K562 (cell line): ENCODE measurements around the gene FNDC11.

Experiments used
- CREB1 ChIP-seq, 2 experiments: sonication (generic) in 1 of 2; formaldehyde crosslinking in 1 of 2; IDR thresholded peaks; 2 replicates each; pipeline versions ENCODE4 v1.6.1 to v1.8.0; 2012 to 2022; ENCODE audit warnings: inconsistent platforms in 1 of 2, mild to moderate bottlenecking in 1 of 2, missing genetic modification reagents in 1 of 2, moderate library complexity in 1 of 2
- RHOXF2B ChIP-seq: fragments of 250-450 bp; sonication (Bioruptor Pico); conservative IDR thresholded peaks from 2 replicates; pipeline ENCODE4 v1.5.1; 2021
- SIN3A ChIP-seq, 2 experiments: fragments of 150-350 bp in 1 of 2; IDR thresholded peaks; 2 replicates each; pipeline ENCODE4 v1.6.1; 2011 to 2016; ENCODE audit warnings: borderline replicate concordance in 2 of 2, low read depth in 2 of 2, low read length in 2 of 2, mild to moderate bottlenecking in 2 of 2, moderate library complexity in 2 of 2; ENCODE audit not compliant: control insufficient read depth in 1 of 2

- TF ChIP-seq CREB1 (IDR thresholded peaks at IDR 0.05) = no peak
- no peak for TF ChIP-seq CREB1 (CRISPR knock-in tag; IDR thresholded peaks at IDR 0.05)
- no peak for TF ChIP-seq SIN3A (IDR thresholded peaks at IDR 0.05; ENCODE audit: borderline replicate concordance in 2 of 2, control insufficient read depth in 1 of 2, low read depth in 2 of 2, low read length in 2 of 2)
- TF ChIP-seq RHOXF2B (CRISPR knock-in tag) = no peak
Measured at GRCh38 chr20:63539441-63540370, 14.3 kb upstream of the FNDC11 start.
